ENCODE results near the gene PON2. TPM values are rescaled to one million over a fixed set of nuclear protein-coding genes. Genes with fewer than 3 reads are reported as not detected.

PON2 gene
- polyA plus RNA-seq, 1 donor (not counting 4 experiments of a cell fraction or from before 2014, with no cell fraction given) = 98.1 TPM

DNA sequence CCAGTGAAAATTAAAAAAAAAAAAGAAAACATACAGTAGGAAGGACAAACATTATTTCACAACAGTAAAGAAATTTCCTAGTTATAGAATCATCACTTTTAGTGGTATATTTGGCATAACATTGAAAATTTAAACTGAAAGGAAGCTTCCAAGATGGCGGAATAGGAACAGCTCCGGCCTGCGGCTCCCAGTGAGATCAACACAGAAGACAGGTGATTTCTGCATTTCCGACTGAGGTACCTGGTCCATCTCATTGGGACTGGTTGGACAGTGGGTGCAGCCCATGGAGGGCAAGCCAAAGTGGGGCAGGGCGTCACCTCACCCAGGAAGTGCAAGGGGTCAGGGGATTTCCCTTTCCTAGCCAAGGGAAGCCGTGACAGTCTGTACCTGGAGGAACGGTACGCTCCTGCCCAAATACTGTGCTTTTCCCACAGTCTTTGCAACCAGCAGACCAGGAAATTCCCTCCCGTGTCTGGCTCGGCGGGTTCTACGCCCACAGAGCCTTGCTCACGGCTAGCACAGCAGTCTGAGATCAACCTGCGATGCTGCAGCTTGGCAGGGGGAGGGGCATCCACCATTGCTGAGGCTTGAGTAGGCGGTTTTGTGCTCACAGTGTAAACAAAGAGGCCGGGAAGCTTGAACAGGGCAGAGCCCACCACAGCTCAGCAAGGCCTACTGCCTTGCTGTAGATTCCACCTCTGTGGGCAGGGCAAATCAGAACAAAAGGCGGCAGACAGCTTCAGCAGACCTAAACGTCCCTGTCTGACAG, 58.0 kb downstream of the PON2 start:
- FAIRE-seq (no peak), DNase-seq (ENCODE audit: low read depth, low spot score) (no peak)
- Histone ChIP-seq H3K4me3 (ENCODE audit: control insufficient read depth in 2 of 3, extremely low read depth in 1 of 3, insufficient read depth in 2 of 3, low read depth in 1 of 3, low read length in 3 of 3) (no peak overlapping the region), H3K79me2 (ENCODE audit: control insufficient read depth, insufficient read depth, low read length) (no peaks in the 10 kb centered on the region), H3K36me3 (ENCODE audit: control insufficient read depth in 2 of 2, extremely low read depth in 1 of 2, insufficient read depth in 2 of 2, low read length in 2 of 2) (no peaks in the 10 kb centered on the region), H4K20me1 (ENCODE audit: control insufficient read depth, extremely low read depth, insufficient read depth, low read length) (no peaks in the 10 kb centered on the region), H3K9ac (ENCODE audit: control insufficient read depth, extremely low read depth, insufficient read depth, low read length) (no peak overlapping the region), H3K9me1 (ENCODE audit: control insufficient read depth, extremely low read depth, insufficient read depth, low read length) (no peaks in the 10 kb centered on the region), H3K27me3 (ENCODE audit: control insufficient read depth, extremely low read depth, insufficient read depth, low read length) (no peaks in the 10 kb centered on the region), H2AFZ (ENCODE audit: control insufficient read depth, low read length) (no peak overlapping the region), H3K4me1 (ENCODE audit: control insufficient read depth, extremely low read depth, insufficient read depth, low read length) (peaks cover 5% of the 10 kb centered on the region), H3K9me3 (ENCODE audit: control insufficient read depth, low read depth, low read length) (no peaks in the 10 kb centered on the region), H3K4me2 (ENCODE audit: control insufficient read depth, extremely low read depth, insufficient read depth, low read depth, low read length) (no peak overlapping the region), H3K27ac (ENCODE audit: control insufficient read depth, insufficient read depth, low read length) (no peak overlapping the region)
- no peak for TF ChIP-seq EZH2 (IDR thresholded peaks at IDR 0.05; ENCODE audit: low read length)
- TF ChIP-seq, protein P1, sequence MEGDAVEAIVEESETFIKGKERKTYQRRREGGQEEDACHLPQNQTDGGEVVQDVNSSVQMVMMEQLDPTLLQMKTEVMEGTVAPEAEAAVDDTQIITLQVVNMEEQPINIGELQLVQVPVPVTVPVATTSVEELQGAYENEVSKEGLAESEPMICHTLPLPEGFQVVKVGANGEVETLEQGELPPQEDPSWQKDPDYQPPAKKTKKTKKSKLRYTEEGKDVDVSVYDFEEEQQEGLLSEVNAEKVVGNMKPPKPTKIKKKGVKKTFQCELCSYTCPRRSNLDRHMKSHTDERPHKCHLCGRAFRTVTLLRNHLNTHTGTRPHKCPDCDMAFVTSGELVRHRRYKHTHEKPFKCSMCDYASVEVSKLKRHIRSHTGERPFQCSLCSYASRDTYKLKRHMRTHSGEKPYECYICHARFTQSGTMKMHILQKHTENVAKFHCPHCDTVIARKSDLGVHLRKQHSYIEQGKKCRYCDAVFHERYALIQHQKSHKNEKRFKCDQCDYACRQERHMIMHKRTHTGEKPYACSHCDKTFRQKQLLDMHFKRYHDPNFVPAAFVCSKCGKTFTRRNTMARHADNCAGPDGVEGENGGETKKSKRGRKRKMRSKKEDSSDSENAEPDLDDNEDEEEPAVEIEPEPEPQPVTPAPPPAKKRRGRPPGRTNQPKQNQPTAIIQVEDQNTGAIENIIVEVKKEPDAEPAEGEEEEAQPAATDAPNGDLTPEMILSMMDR (optimal IDR thresholded peaks at IDR 0.05 in 1 of 3, IDR thresholded peaks at IDR 0.05 in 1 of 3, conservative IDR thresholded peaks at IDR 0.05 in 1 of 3; ENCODE audit: extremely low read depth in 1 of 3, insufficient read depth in 2 of 3, low read length in 3 of 3) = no peak
- dilution Hi-C loops (cut with MboI; ENCODE audit: extremely low pct_ligation_motif_present, low sequenced_read_pairs) = no loop called here

- dilution Hi-C loops (cut with MboI; ENCODE audit: extremely low pct_ligation_motif_present, low sequenced_read_pairs) = no loop called here
- H2AFZ ChIP-seq (ENCODE audit: control insufficient read depth, low read length) = peak overlapping the region; percentile 52
Measured at GRCh38 chr7:95375591-95376257, 59.1 kb downstream of the PON2 start.

More at GRCh38 chr7:95375591-95376257, 59.1 kb downstream of the PON2 start:
- no peaks in the 10 kb centered on the region for H3K9me3 ChIP-seq (ENCODE audit: control insufficient read depth, low read depth, low read length)
- H3K4me3 ChIP-seq (ENCODE audit: control insufficient read depth in 2 of 3, extremely low read depth in 1 of 3, insufficient read depth in 2 of 3, low read depth in 1 of 3, low read length in 3 of 3) = no peak overlapping the region
- no peaks in the 10 kb centered on the region for H3K9me1 ChIP-seq (ENCODE audit: control insufficient read depth, extremely low read depth, insufficient read depth, low read length)
- no peaks in the 10 kb centered on the region for H3K36me3 ChIP-seq (ENCODE audit: control insufficient read depth in 2 of 2, extremely low read depth in 1 of 2, insufficient read depth in 2 of 2, low read length in 2 of 2)
- DNase-seq (ENCODE audit: low read depth, low spot score) (no peak), FAIRE-seq (peak; percentile 32)
- no peak overlapping the region for H3K9ac ChIP-seq (ENCODE audit: control insufficient read depth, extremely low read depth, insufficient read depth, low read length)
- H3K4me2 ChIP-seq (ENCODE audit: control insufficient read depth, extremely low read depth, insufficient read depth, low read depth, low read length) = no peak overlapping the region
- H3K27ac ChIP-seq (ENCODE audit: control insufficient read depth, insufficient read depth, low read length) = no peak overlapping the region
- peaks cover 5% of the 10 kb centered on the region for H3K4me1 ChIP-seq (ENCODE audit: control insufficient read depth, extremely low read depth, insufficient read depth, low read length)
- no peaks in the 10 kb centered on the region for H4K20me1 ChIP-seq (ENCODE audit: control insufficient read depth, extremely low read depth, insufficient read depth, low read length)
- TF ChIP-seq, protein P1 (optimal IDR thresholded peaks at IDR 0.05 in 1 of 3, IDR thresholded peaks at IDR 0.05 in 1 of 3, conservative IDR thresholded peaks at IDR 0.05 in 1 of 3; ENCODE audit: extremely low read depth in 1 of 3, insufficient read depth in 2 of 3, low read length in 3 of 3) = no peak
- no peak for TF ChIP-seq EZH2 (IDR thresholded peaks at IDR 0.05; ENCODE audit: low read length)
- H3K27me3 ChIP-seq (ENCODE audit: control insufficient read depth, extremely low read depth, insufficient read depth, low read length) = no peaks in the 10 kb centered on the region
- H3K79me2 ChIP-seq (ENCODE audit: control insufficient read depth, insufficient read depth, low read length) = no peaks in the 10 kb centered on the region

All from keratinocyte (primary cell).